Kidney (tissue), 14 donors: ENCODE measurements around the gene ZSWIM2. TPM values are rescaled to one million over a fixed set of nuclear protein-coding genes. Genes with fewer than 3 reads are reported as not detected.

Source experiments
- DNase-seq, 5 donors: peaks; one replicate each; pipeline ENCODE4 v3.0.0-alpha.2; 2013 to 2020
- FAIRE-seq: peaks from 2 replicates; lab custom pipeline; 2012; peaks lifted over from hg19 to GRCh38; lab: Jason Lieb, UNC
- H3K27ac ChIP-seq, 2 donors: one replicate each; pipeline ENCODE4 v1.7.0; 2013; ENCODE audit warnings: low read depth in 2 of 2, low read length in 2 of 2, inconsistent platforms in 1 of 2
- H3K27me3 ChIP-seq: one replicate; pipeline ENCODE4 v1.7.1; 2013; ENCODE audit warnings: low read length, inconsistent platforms; ENCODE audit not compliant: control insufficient read depth, insufficient read depth
- H3K36me3 ChIP-seq, 3 donors: one replicate each; pipeline versions ENCODE4 v1.7.0 to v1.7.1; 2013; ENCODE audit warnings: low read length in 3 of 3, control low read depth in 1 of 3, inconsistent platforms in 1 of 3; ENCODE audit not compliant: insufficient read depth in 3 of 3, control insufficient read depth in 2 of 3
- H3K4me1 ChIP-seq, 3 donors: one replicate each; pipeline versions ENCODE4 v1.7.0 to v1.7.1; 2013; ENCODE audit warnings: low read length in 3 of 3, inconsistent platforms in 1 of 3, low read depth in 1 of 3; ENCODE audit not compliant: control insufficient read depth in 2 of 3, insufficient read depth in 2 of 3
- H3K4me3 ChIP-seq, 3 donors: one replicate each; pipeline versions ENCODE4 v1.7.0 to v1.8.1; 2013; ENCODE audit warnings: low read length in 3 of 3, control low read depth in 1 of 3, inconsistent platforms in 1 of 3
- H3K9ac ChIP-seq, 3 donors: one replicate each; pipeline versions ENCODE4 v1.7.0 to v1.7.1; 2013; ENCODE audit warnings: low read length in 3 of 3, control low read depth in 1 of 3, inconsistent platforms in 1 of 3
- H3K9me3 ChIP-seq, 3 donors: one replicate each; pipeline versions ENCODE4 v1.7.0 to v1.7.1; 2013; ENCODE audit warnings: low read length in 3 of 3, control low read depth in 1 of 3, inconsistent platforms in 1 of 3; ENCODE audit not compliant: control insufficient read depth in 2 of 3, insufficient read depth in 1 of 3
- CTCF ChIP-seq: IDR thresholded peaks from 3 replicates; pipeline ENCODE4 v1.5.1; 2012; ENCODE audit warnings: mild to moderate bottlenecking, moderate library complexity, borderline replicate concordance; ENCODE audit not compliant: insufficient read depth; ENCODE audit errors: extremely low read depth
- intact Hi-C: fragments of 100-400 bp; cut with DNase I; formaldehyde crosslinking; loops from one replicate; pipeline ENCODE4 v1.11.1; 2022
- polyA plus RNA-seq: library from polyadenylated mRNA; stranded (reverse); fragments of 350-450 nt; fragmentation: Illumina TruSeq; extraction: RNeasy Lipid Tissue Mini Kit (QIAGEN cat#74804); gene quantifications from one replicate; pipeline ENCODE4 v1.2.3, GENCODE V29; 2014; ENCODE audit warnings: low read depth, low replicate concordance; ENCODE audit not compliant: insufficient read depth
- total RNA-seq: library from RNA; stranded (reverse); fragmentation: NEBNext Ultra II Directional; extraction: Animal tissue kit (Norgen Biotek cat#: 25700); gene quantifications from one replicate; pipeline ENCODE4 v1.2.1, GENCODE V29; 2021
- donor health status: control.
- donor health status: control.
- donor health status: control.
- donor health status: control.
- donor health status: control.
- donor health status: DM: yes; HTN: yes; CAD: no.
- donor health status: Normal renal cell carcinoma (clear cell type).

Gene ZSWIM2
- total and polyA plus RNA-seq, 2 donors from 2014 or later, result not detected

DNA sequence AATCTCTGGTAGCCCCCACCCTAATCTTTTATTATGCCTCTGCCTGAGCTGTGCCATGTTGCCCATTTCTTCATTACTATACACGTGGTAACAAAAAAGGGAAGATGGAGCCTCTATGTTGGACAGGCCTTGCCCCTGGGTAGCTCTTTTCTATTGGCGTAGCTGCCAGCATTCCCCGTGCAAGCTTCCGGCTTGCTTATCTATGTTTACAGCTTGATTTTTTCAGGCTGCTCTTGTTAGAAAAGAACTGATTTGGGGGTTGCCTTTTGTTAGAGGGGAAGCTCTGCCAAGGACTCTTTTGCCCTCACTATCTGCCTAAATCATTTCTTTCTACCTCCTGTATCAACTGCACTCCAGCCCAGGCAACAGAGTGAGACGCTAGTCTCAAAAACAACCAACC lies 45.5 kb upstream of the ZSWIM2 start:
- intact Hi-C loops, result no loop called here
- no peak for TF ChIP-seq CTCF
- Histone ChIP-seq H3K4me1 (no peaks in the 10 kb centered on the region), H3K9me3 (no peaks in the 10 kb centered on the region), H3K36me3 (no peaks in the 10 kb centered on the region), H3K9ac (no peak overlapping the region), H3K27ac (no peak overlapping the region), H3K27me3 (no peaks in the 10 kb centered on the region), H3K4me3 (no peak overlapping the region)
- DNase-seq (no peak), FAIRE-seq (no peak)

DNA sequence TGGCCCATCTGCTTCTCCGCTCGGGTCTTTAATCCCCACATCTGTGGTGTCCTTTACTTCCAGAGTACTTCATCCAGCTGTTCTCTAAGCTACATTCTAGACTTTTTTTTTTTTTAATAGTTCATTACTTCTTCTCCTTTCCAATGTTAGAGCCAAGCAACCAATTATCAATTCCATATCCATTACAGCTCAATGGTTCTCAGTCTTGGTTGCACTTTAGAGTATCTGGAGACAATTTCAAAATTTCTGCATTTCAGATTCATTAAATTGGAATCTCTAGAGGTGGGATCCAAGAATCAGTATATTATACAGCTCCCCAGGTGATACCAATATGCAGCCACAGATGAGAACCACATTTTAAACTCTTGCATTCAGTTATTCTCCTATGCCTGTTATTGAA lies 43.9 kb upstream of the ZSWIM2 start:
- Histone ChIP-seq H3K36me3 (no peaks in the 10 kb centered on the region), H3K9ac (no peak overlapping the region), H3K27me3 (no peaks in the 10 kb centered on the region), H3K9me3 (no peaks in the 10 kb centered on the region), H3K27ac (no peak overlapping the region), H3K4me3 (no peak overlapping the region), H3K4me1 (no peaks in the 10 kb centered on the region)
- FAIRE-seq (no peak), DNase-seq (no peak)
- TF ChIP-seq CTCF, result no peak
- intact Hi-C loops, result no loop called here

DNA sequence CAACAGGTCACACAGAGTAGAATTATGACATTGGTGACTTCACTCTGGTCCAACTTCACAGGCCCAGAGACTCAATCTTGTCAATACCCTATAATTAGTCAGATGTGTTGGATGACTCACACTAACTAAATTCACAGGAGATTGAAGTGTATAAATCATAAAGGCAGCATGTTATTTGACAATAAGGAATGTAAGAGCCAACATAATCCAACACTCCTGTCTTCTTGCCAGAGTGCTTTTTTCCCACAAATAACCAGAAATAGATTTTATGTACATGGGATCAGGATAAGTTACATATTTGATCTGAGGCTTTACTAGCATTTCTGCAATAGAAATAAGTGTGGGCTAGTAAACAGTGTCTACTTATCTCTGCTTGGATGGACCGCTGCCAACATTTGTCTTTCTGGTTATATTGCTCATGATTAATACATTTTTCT lies 42.2 kb upstream of the ZSWIM2 start:
- FAIRE-seq, result no peak
- no peak for TF ChIP-seq CTCF

More for the DNA sequence above, 42.2 kb upstream of the ZSWIM2 start:
- Histone ChIP-seq H3K27me3 (no peaks in the 10 kb centered on the region), H3K9me3 (no peaks in the 10 kb centered on the region), H3K36me3 (no peaks in the 10 kb centered on the region), H3K27ac (no peak overlapping the region), H3K9ac (no peak overlapping the region), H3K4me3 (no peak overlapping the region), H3K4me1 (no peaks in the 10 kb centered on the region)
- no peak for DNase-seq
- intact Hi-C loops, result no loop called here
